Measurements from ENCODE around the gene KCNH3. TPM values are rescaled to one million over a fixed set of nuclear protein-coding genes. Genes with fewer than 3 reads are reported as not detected.

KCNH3 gene
- total and polyA plus RNA-seq, 2 of the 8 experiments (the other 6 are each of a cell fraction or from before 2014, with no cell fraction given) = 0.24 to 0.50 TPM

GRCh38 chr12:49558526-49558925, 19.7 kb downstream of the KCNH3 start:
- Histone ChIP-seq H3K23me2 (ENCODE audit: low read depth, low read length) (no peaks in the 10 kb centered on the region), H3K56ac (replicated peaks; ENCODE audit: insufficient read length, low read depth, low read length) (no peak overlapping the region), H2BK5ac (ENCODE audit: low read depth, low read length) (no peak overlapping the region), H2BK12ac (ENCODE audit: low read depth, low read length) (no peak overlapping the region), H4K91ac (replicated peaks; ENCODE audit: insufficient read length, low read length) (no peak overlapping the region), H3K23ac (ENCODE audit: insufficient read length) (no peak overlapping the region), H3K79me1 (ENCODE audit: low read depth, low read length) (no peaks in the 10 kb centered on the region), H3K4me3 (ENCODE audit: extremely low read depth in 1 of 4, insufficient read depth in 2 of 4, low read depth in 3 of 4, low read length in 4 of 4) (no peak overlapping the region), H2AFZ (ENCODE audit: low read length) (no peak overlapping the region), H3K27ac (ENCODE audit: low read depth, low read length) (no peak overlapping the region), H3K9ac (replicated peaks in 1 of 4; ENCODE audit: extremely low read depth in 1 of 4, low read depth in 3 of 4, low read length in 3 of 4) (no peak overlapping the region), H3K9me3 (ENCODE audit: insufficient read depth in 2 of 2, low read depth in 1 of 2, low read length in 1 of 2) (no peaks in the 10 kb centered on the region), H2BK15ac (ENCODE audit: low read length) (no peak overlapping the region), H3K4me1 (replicated peaks in 1 of 4; ENCODE audit: control insufficient read depth in 3 of 4, insufficient read depth in 4 of 4, low read length in 3 of 4) (no peaks in the 10 kb centered on the region; a peak in 1 of 7 replicates), H3K36me3 (ENCODE audit: control insufficient read depth in 2 of 4, insufficient read depth in 4 of 4, low read length in 3 of 4) (peaks cover 24 to 55% (median 41%) of the 10 kb centered on the region in 4 experiments; a peak in 7 of 8 replicates), H3K4me2 (ENCODE audit: insufficient read depth in 1 of 2, low read depth in 2 of 2, low read length in 2 of 2) (no peak overlapping the region), H3K4ac (replicated peaks; ENCODE audit: insufficient read length, low read depth, low read length) (no peak overlapping the region), H2BK120ac (replicated peaks; ENCODE audit: low read depth, low read length) (no peak overlapping the region), H3K18ac (ENCODE audit: extremely low read depth, low read length) (no peak overlapping the region), H3K79me2 (ENCODE audit: control insufficient read depth in 1 of 2, insufficient read depth in 2 of 2, low read length in 2 of 2) (no peaks in the 10 kb centered on the region), H2AK5ac (ENCODE audit: low read depth, low read length) (no peak overlapping the region), H4K8ac (ENCODE audit: extremely low read depth, insufficient read depth, low read length) (no peak overlapping the region; the same call in 1 of the 2 replicates), H3K14ac (ENCODE audit: insufficient read length) (no peak overlapping the region), H4K5ac (ENCODE audit: insufficient read length, low read depth, low read length) (no peak overlapping the region), H3K27me3 (replicated peaks in 1 of 4; ENCODE audit: control insufficient read depth in 3 of 4, extremely low read depth in 1 of 4, insufficient read depth in 3 of 4, low read length in 3 of 4) (no peaks in the 10 kb centered on the region; a peak in 1 of 7 replicates), H4K20me1 (replicated peaks in 1 of 2; ENCODE audit: control insufficient read depth in 1 of 2, insufficient read depth in 2 of 2, low read length in 2 of 2) (peaks cover 0 to 10% of the 10 kb centered on the region in 2 experiments), H2BK20ac (ENCODE audit: low read length) (no peak overlapping the region)
- WGBS, 2 experiments (ENCODE audit: extremely low coverage in 1 of 2, insufficient coverage in 1 of 2, insufficient read length in 1 of 2, insufficient replicate concordance in 2 of 2, low coverage in 1 of 2, low lambda C conversion rate in 2 of 2, missing lambda C conversion rate in 1 of 2) = 95% methylated on average over 13 of the region's 13 CpGs; no CpG with 5 or more reads in 1 of the 2 experiments
- DNase-seq (ENCODE audit: low read depth in 1 of 2, low spot score in 2 of 2) (no peak), FAIRE-seq (no peak)
- ChIA-PET CTCF (ENCODE audit: partially characterized antibody) (interaction anchor here (0.6 to 14.0 kb wide), 10 partner anchors 8 to 270 kb away, joined by 3 to 140 read pairs (median 4); no protein-coding TSS in a partner anchor), POLR2A (ENCODE audit: partially characterized antibody) (interaction anchor here (2.9 to 3.1 kb wide), 2 partner anchors 8 to 22 kb away, joined by 11 to 12 read pairs; partner anchors contain the start of gene MCRS1)
- no peak for TF ChIP-seq ATF2 (IDR thresholded peaks at IDR 0.05; ENCODE audit: low read length)

Measured in H1 (cell line).